ENCODE measurements around the gene CTDSP2.

GRCh38 chr12:57813111-57813970, 33.2 kb downstream of the CTDSP2 start:
- TF ChIP-seq CTCF (IDR thresholded peaks at IDR 0.05) (no peak), POLR2AphosphoS5 (IDR thresholded peaks at IDR 0.05) (no peak)

Measured in upper lobe of left lung (tissue), 4 donors.